GM12891 (cell line): ENCODE measurements around the gene CLMP.

Experiments
- POLR2A ChIP-seq: IDR thresholded peaks from 2 replicates; pipeline ENCODE4 v1.6.1; 2011; ENCODE audit warnings: low read depth, low read length, control low read depth
- POLR2AphosphoS5 ChIP-seq: IDR thresholded peaks from 2 replicates; pipeline ENCODE4 v1.6.1; 2011; ENCODE audit warnings: low read depth, low read length, control low read depth
- SPI1 ChIP-seq: IDR thresholded peaks from 2 replicates; pipeline ENCODE4 v1.6.1; 2011; ENCODE audit warnings: low read depth, low read length, control low read depth
- TAF1 ChIP-seq: IDR thresholded peaks from 2 replicates; pipeline ENCODE4 v1.6.1; 2011; ENCODE audit warnings: low read depth, low read length, control low read depth

GRCh38 chr11:123060277-123061000, 134.6 kb downstream of the CLMP start:
- no peak for TF ChIP-seq POLR2AphosphoS5
- TF ChIP-seq POLR2A, result peak; percentile 23; the same call in 1 of the 2 replicates
- no peak for TF ChIP-seq TAF1
- TF ChIP-seq SPI1, result no peak
